ENCODE data around the gene FANCC.

DNA sequence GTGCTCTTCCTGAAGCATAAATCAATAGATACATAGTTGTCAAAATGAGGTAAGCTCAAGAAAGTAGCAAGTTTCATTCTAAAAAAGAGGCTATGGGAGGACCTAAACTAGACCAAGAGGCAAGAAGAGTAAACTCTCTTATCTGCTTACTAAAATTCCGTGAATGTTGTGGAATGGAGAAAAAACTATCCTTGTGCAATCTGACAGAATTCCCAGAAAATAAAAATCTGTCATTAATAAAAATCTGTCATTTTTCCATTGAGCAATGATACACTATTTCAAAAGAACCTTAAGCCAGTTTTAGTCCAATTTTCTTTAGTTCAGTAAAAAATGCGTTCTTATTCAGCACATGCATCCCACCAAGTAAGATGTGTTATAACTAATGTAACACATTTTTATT lies 15.9 kb upstream of the FANCC start:
- TF ChIP-seq POLR2AphosphoS5 (IDR thresholded peaks at IDR 0.05) (no peak), POLR2A (IDR thresholded peaks at IDR 0.05) (no peak)
